ENCODE data around the gene RBFOX1.

Gene RBFOX1

GRCh38 chr16:7716660-7717550, 384.3 kb downstream of the RBFOX1 start:
- DNase-seq: no peak

DNA sequence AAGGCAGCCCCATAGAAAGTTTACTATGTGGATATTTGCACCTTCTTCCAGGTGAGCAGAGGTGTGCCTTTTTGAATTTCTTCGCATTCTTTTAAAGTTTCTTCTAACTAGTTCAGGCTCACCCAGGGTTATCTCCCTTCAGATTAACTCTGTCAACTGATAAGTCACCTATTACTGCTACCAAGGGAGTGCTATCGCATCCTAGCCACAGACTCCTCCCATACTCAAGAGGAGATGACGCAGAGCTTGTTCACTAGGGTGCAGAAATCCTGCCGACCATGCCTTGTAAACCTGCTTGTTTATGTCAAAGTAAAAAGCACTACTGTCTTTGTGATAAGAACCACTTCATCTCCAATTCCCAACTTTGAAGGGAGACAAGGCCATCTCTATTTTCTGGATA, 390.1 kb downstream of the RBFOX1 start:
- no peak for DNase-seq

GRCh38 chr16:7731141-7731540, 398.5 kb downstream of the RBFOX1 start:
- DNase-seq: no peak

GRCh38 chr16:7736138-7736665, 403.6 kb downstream of the RBFOX1 start:
- no peak for DNase-seq

GRCh38 chr16:7742626-7743025, 410.0 kb downstream of the RBFOX1 start:
- DNase-seq: no peak

- no peak for DNase-seq
Observed at GRCh38 chr16:7744546-7745264, 412.1 kb downstream of the RBFOX1 start.

GRCh38 chr16:7745276-7745675, 412.6 kb downstream of the RBFOX1 start:
- no peak for DNase-seq

GRCh38 chr16:7746941-7747340, 414.3 kb downstream of the RBFOX1 start:
- DNase-seq: no peak

DNA sequence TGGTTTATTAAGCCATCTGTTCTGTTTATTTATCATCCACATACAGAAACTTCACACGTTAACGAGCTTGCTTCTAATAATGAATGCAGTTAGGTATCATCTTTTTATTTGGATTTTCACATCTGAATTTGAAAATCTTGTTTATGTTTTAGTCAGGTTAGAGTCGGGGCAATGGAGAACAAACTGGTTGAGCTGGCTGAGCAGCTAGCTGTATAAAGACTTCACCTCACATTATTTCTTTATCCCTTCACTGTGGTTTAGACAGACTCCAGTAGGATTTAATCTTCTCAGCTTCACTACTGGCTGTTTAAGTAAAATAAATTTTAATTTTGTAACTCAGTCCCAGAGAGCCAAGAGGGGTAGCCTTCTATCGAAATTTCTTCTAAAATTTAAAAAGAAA, 415.9 kb downstream of the RBFOX1 start:
- no peak for DNase-seq

GRCh38 chr16:7755347-7755882, 422.8 kb downstream of the RBFOX1 start:
- no peak for DNase-seq
